ENCODE results near the gene HLA-DQB2.
"Not testable (repeated sequence)": the region's sequence is repeated elsewhere in the genome, so short reads cannot be mapped to it uniquely, and the experiment has no call there.

The HLA-DQB2 gene

GRCh38 chr6:32763421-32763820, at the start of gene HLA-DQB2:
Gene HLA-DQB2 (minus strand): TSS chr6:32763532. CDS start chr6:32763470, 62 bp downstream.
- Histone ChIP-seq H3K9ac (ENCODE audit: low read length) (no peak within 1 kb of the TSS), H3K27ac (ENCODE audit: low read depth, low read length) (no peak within 1 kb of the TSS), H3K4me2 (ENCODE audit: low read depth, low read length, poor library complexity, severe bottlenecking) (no peak within 1 kb of the TSS), H3K36me3 (ENCODE audit: low read length) (no peaks in the 10 kb centered on the region), H3F3A (ENCODE audit: insufficient read depth) (no peaks in the 10 kb centered on the region), H3K9me3 (ENCODE audit: insufficient read depth, low read length) (no peaks in the 10 kb centered on the region), H3K79me2 (ENCODE audit: insufficient read depth, low read length) (no peaks in the 10 kb centered on the region), H3K4me3 (ENCODE audit: insufficient read depth, low read length, poor library complexity, severe bottlenecking) (no peak within 1 kb of the TSS), H2AFZ (ENCODE audit: low read depth, low read length, severe bottlenecking) (no peak within 1 kb of the TSS), H3K27me3 (ENCODE audit: low read length) (no peaks in the 10 kb centered on the region), H3K9me2 (replicated peaks; ENCODE audit: insufficient read depth, low read length) (no peaks in the 10 kb centered on the region), H4K20me1 (ENCODE audit: low read depth, low read length) (no peaks in the 10 kb centered on the region)
- no peak for TF ChIP-seq CTCF (IDR thresholded peaks at IDR 0.05; ENCODE audit: insufficient read depth, low read length, poor library complexity, severe bottlenecking)
- TF ChIP-seq EZH2phosphoT487 (conservative IDR thresholded peaks at IDR 0.05; ENCODE audit: low read length), result no peak

GRCh38 chr6:32809171-32809570, 45.8 kb upstream of the HLA-DQB2 start:
- Histone ChIP-seq H3K36me3 (ENCODE audit: low read length) (0 out of 2 replicates have a peak, but pooled peaks cover 8% of the 10 kb centered on the region), H3K9ac (ENCODE audit: low read length) (no peak overlapping the region), H3K9me2 (replicated peaks; ENCODE audit: insufficient read depth, low read length) (no peaks in the 10 kb centered on the region), H3K4me2 (ENCODE audit: low read depth, low read length, poor library complexity, severe bottlenecking) (no peak overlapping the region), H3K4me3 (ENCODE audit: insufficient read depth, low read length, poor library complexity, severe bottlenecking) (no peak overlapping the region), H3K27ac (ENCODE audit: low read depth, low read length) (no peak overlapping the region), H2AFZ (ENCODE audit: low read depth, low read length, severe bottlenecking) (no peak overlapping the region), H3K27me3 (ENCODE audit: low read length) (no peaks in the 10 kb centered on the region), H3K79me2 (ENCODE audit: insufficient read depth, low read length) (no peaks in the 10 kb centered on the region), H3F3A (ENCODE audit: insufficient read depth) (peaks cover 11% of the 10 kb centered on the region; the same call in 1 of the 2 replicates), H4K20me1 (ENCODE audit: low read depth, low read length) (no peaks in the 10 kb centered on the region), H3K9me3 (ENCODE audit: insufficient read depth, low read length) (no peaks in the 10 kb centered on the region)
- TF ChIP-seq EZH2phosphoT487 (conservative IDR thresholded peaks at IDR 0.05; ENCODE audit: low read length), result no peak

GRCh38 chr6:32807020-32807580, 43.8 kb upstream of the HLA-DQB2 start:
- Histone ChIP-seq H3F3A (ENCODE audit: insufficient read depth) (peaks cover 11% of the 10 kb centered on the region; the same call in 1 of the 2 replicates), H3K9me3 (ENCODE audit: insufficient read depth, low read length) (no peaks in the 10 kb centered on the region), H3K27ac (ENCODE audit: low read depth, low read length) (no peak overlapping the region), H2AFZ (ENCODE audit: low read depth, low read length, severe bottlenecking) (no peak overlapping the region), H4K20me1 (ENCODE audit: low read depth, low read length) (no peaks in the 10 kb centered on the region), H3K27me3 (ENCODE audit: low read length) (no peaks in the 10 kb centered on the region), H3K9ac (ENCODE audit: low read length) (no peak overlapping the region), H3K4me2 (ENCODE audit: low read depth, low read length, poor library complexity, severe bottlenecking) (no peak overlapping the region), H3K36me3 (ENCODE audit: low read length) (0 out of 2 replicates have a peak, but pooled peaks cover 3% of the 10 kb centered on the region), H3K79me2 (ENCODE audit: insufficient read depth, low read length) (no peaks in the 10 kb centered on the region), H3K9me2 (replicated peaks; ENCODE audit: insufficient read depth, low read length) (no peaks in the 10 kb centered on the region), H3K4me3 (ENCODE audit: insufficient read depth, low read length, poor library complexity, severe bottlenecking) (no peak overlapping the region)
- TF ChIP-seq CTCF (IDR thresholded peaks at IDR 0.05; ENCODE audit: insufficient read depth, low read length, poor library complexity, severe bottlenecking) (no peak), EZH2phosphoT487 (conservative IDR thresholded peaks at IDR 0.05; ENCODE audit: low read length) (no peak)

- H3K27ac ChIP-seq (ENCODE audit: low read depth, low read length); H3K27me3 ChIP-seq (ENCODE audit: low read length); H2AFZ ChIP-seq (ENCODE audit: low read depth, low read length, severe bottlenecking); H4K20me1 ChIP-seq (ENCODE audit: low read depth, low read length); H3K9me2 ChIP-seq (replicated peaks; ENCODE audit: insufficient read depth, low read length); H3K9me3 ChIP-seq (ENCODE audit: insufficient read depth, low read length); H3K36me3 ChIP-seq (ENCODE audit: low read length); H3K4me3 ChIP-seq (ENCODE audit: insufficient read depth, low read length, poor library complexity, severe bottlenecking); H3K79me2 ChIP-seq (ENCODE audit: insufficient read depth, low read length); H3K9ac ChIP-seq (ENCODE audit: low read length); H3K4me2 ChIP-seq (ENCODE audit: low read depth, low read length, poor library complexity, severe bottlenecking): not testable (repeated sequence)
- H3F3A ChIP-seq (ENCODE audit: insufficient read depth), result peaks cover 11% of the 10 kb centered on the region; the same call in 1 of the 2 replicates
Measured at GRCh38 chr6:32805404-32805803, 42.1 kb upstream of the HLA-DQB2 start.
